RKO (cell line): Measurements from ENCODE around the gene WDR5B.
"Not testable (repeated sequence)": the region's sequence is repeated elsewhere in the genome, so short reads cannot be mapped to it uniquely, and the experiment has no call there.

ENCODE experiments used
- DNase-seq: peaks from one replicate; pipeline ENCODE4 v3.0.0-alpha.2; 2016; ENCODE audit warnings: low spot score

The WDR5B gene

DNA sequence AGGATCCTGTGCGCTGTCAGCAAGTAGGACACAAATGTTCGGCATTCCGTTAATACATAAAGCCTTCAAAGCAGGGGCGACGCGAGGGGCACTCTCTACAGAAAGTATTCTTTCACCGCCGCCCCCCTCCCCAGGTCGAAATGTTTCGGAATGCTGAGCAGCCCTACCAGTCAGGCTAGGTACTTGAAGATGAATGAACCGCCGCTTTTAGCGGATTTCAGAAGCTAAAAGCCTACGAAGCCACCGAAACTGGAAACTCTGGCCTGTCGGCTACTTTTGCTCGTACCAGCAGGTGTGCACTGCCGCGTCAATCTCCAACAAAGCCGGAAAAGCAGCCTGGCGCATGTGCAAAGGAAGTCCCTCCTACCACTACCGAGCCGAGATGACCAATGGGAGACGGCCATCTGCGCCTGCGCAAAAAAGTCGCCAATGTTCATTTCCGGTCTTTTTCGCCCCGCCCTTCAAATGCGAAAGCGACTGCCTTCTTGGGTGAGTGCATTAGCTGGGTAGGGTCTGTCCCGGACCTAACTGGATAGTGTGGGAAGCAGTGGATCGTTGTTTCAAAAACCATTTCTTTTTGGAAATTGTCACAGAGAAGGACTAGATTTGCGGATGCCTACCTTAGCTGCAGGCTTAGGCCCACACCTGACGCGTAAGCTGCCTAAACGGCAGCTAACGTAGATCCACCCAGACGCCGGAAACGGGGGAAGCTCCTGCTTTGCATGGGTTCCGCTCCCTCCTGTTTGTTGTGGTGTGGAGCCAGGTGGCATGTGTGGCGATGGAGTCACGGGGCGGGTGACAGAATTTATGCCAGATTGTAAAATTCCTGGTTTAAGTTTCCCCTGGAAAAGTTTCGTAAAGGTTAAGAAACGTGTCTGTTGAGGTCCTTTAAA, at the start of gene WDR5B:
WDR5B (minus strand) TSS at position 301 of the 893 bp plus-strand sequence. CDS start 534 bp downstream, outside the sequence.
- peak; percentile 96 for DNase-seq

DNA sequence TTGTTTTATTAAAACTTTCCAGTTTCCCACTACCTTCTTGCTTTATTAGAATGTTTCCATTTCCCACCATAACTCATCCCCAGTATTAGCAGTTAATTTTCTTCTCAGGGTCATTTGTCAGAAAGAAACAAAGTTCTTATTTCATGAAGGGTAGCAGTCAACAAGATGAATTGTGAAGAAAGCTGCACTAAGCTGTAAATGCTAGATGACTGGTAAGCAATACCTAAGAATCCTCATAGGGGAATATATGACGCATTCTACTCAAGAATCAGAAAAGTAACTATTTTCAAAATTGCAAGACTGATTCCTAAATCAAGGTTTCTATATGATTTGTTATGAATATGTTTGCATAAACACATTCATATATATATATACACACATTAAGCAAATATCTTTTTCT, 48.8 kb upstream of the WDR5B start:
- no peak for DNase-seq

DNA sequence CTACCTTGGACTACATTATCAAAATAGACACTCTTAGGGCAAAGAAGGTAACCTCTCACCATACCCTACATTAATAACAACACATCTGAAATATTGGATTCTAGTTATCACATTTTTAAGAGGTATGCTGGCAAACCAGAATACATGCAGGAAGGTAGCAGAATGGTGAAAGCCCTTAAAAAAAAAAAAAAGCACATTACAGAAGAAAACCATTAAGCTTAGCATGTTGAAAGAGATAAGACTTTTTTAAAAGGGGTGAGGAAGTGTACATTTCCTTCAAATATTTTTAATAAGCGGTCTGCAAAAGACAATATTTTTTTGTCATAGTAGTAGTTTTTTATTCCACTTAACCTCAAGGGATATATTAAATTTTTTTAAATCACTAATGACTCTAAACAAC, 46.5 kb upstream of the WDR5B start:
- no peak for DNase-seq

DNA sequence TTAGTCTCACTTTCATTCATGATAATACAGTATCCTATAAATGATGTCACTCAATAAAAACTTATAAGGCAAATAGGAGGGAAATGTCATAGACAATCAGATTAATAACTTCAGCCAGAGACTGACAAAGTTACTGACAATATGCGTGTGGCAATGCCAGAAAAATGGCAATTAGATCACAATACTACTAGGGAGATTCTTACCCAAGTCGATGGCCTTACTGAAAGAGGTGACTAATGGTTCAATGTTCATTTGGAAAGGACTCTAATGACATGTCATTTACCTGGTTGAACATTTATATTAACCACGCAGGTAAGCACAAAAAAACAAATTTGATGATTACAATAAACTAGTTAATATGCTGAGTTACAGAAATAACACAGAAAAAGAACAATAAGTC, 45.9 kb upstream of the WDR5B start:
- no peak for DNase-seq

DNA sequence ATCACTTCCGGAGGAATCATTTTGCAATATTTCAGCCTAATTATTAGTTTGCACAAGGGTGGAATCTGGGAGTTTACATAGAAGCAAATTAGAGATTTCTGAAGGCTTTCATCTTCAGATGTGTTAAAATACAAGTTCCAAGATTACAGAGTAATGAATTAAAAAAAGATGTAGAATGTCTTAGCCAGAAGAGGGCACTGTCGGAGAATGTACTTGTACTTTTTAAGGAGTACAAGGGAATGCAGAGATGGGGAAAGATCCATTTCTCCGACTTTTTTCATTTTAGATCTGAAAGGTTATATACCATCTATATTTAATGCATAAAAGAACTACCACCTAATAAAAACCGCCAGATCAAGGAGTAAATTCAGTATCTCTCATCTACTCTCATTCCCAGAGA, 43.1 kb upstream of the WDR5B start:
- DNase-seq, result peak; percentile 61

DNA sequence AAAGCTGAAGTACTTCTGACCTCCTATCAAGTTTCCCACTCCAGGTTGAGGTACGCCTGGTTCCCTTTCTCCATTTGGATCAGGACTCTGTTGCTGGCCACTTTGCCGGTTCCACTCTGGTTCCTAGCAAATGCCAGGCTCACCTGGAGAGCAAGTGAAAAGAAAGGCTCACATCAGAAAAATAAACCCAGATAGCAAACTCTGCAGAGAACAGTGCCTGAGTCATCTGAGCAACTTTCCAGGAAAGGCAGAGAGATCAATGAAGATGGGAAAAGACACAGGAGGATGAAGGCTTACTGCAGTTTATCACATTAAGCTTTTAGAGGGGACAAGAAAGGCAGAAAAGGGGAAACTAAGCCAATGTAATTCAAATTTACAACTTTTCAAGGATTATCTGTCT, 41.8 kb upstream of the WDR5B start:
- no peak for DNase-seq

DNA sequence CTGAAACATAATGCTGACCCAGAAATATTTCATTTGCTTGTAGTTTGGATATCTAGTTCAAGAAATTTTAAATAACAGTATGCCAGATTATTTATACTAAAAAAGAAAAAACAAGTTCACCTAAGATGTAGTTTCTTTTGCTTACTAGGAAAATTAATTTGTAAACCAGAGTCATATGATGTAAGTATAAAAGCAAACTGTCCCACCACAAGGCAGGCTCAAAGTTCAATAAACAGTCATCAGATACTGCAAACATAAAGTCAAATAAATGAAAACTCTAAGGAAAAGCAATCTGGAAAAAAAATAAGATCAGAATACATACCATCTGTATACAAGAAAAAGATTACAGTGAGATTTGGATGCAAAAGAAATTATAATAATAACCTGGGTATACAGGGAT, 40.2 kb upstream of the WDR5B start:
- DNase-seq, result no peak

DNA sequence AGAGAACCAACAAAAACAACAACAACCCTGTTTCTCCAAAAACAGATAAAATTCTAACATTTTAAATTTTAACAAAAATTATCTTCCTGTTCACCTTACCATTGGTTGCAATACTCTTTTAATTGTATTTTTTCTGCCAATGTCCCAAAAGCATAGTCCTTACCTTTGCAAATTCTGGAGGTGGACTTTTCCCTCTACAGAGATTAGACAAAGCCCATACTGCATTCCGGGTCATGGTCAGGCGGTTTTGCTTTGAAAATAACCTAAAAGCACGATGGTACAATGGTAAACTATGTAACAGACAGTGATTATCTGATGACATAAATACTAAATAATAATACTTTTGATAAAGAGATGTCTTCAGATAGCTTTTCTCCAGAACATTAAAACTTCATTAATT, 35.5 kb upstream of the WDR5B start:
- DNase-seq, result no peak

DNA sequence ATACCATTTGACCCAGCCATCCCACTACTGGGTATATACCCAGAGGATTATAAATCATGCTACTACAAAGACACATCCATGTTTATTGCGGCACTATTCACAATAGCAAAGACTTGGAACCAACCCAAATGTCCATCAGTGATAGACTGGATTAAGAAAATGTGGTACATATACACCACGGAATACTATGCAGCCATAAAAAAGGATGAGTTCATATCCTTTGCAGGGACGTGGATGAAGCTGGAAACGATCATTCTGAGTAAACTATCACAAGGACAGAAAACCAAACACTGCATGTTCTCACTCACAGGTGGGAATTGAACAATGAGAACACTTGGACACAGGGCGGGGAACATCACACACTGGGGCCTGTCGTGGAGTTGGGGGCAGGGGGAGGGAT, 32.4 kb upstream of the WDR5B start:
- DNase-seq, result not testable (repeated sequence)

DNA sequence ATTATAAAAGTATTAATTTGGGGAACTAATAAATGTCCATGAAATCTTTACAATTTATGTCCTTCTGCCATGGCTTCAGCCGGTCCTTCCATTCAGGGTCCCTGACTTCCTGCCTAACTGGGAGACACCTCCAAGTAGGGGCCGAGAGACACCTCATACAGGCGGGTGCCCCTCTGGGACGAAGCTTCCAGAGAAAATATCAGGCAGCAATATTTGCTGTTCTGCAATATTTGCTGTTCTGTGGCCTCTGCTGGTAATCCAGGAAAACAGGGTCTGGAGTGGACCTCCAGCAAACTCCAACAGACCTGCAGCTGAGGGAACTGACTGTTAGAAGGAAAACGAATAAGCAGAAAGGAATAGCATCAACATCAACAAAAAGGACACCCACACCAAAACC, 28.6 kb upstream of the WDR5B start:
- DNase-seq, result not testable (repeated sequence)

DNA sequence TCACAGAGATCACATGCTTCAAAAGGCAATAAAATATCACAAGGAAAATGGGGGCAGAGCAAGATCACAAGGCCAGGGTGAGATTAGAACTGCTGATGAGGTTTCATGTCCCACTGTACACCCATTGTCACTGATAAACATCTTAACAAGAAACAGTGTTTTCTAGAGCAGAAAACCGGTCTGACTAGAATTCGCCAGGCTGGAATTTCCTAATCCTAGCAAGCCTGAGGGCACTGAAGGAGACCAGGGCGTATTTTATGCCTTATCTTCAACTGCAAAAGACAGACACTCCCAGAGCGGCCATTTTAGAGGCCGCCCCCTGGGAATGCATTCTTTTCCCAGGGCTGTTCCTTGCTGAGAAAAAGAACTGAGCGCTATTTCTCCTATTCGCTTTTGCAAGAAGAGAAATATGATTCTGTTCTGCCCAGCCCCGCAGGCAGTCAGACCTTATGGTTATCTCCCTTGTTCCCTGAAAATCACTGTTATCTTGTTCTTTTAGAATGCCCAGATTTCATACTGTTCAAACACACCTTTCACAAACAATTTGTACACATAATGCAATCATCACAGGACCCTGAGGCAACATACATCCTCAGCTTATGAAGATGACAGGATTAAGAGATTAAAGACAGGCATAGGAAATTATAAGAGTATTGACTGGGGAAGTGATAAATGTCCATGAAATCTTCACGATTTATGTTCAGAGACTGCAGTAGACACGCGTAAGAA, 28.1 kb upstream of the WDR5B start:
- DNase-seq, result not testable (repeated sequence)

DNA sequence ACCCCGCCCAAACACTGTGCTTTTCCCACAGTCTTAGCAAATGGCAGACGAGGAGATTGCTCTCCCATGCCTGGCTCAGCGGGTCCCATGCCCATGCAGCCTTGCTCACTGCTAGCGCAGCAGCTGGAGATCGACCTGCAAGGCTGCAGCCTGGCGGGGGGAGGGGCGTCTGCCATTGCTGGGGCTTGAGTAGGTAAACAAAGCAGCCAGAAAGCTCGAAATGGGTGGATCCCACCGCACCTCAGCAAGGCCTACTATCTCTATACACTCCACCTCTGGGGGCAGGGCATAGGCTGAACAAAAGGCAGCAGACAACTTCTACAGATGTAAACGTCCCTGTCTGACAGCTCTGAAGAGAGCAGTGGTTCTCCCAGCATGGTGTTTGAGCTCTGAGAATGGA, 27.2 kb upstream of the WDR5B start:
- DNase-seq, result no peak

DNA sequence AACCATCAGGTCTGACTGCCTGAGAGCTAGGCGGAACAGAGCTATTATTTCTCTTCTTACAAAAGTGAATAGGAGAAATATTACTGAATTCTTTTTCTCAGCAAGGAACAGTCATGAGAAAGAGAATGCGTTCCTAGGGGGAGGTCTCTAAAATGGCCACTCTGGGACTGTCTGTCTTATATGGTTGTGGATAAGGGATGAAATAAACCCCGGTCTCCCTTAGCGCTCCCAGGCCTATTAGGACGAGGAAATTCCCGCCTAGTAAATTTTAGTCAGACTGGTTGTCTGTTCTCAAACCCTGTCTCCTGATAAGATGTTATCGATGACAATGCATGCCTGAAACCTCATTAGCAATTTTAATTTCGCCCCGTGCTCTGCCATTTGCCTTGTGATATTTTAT, 20.1 kb upstream of the WDR5B start:
- no peak for DNase-seq

DNA sequence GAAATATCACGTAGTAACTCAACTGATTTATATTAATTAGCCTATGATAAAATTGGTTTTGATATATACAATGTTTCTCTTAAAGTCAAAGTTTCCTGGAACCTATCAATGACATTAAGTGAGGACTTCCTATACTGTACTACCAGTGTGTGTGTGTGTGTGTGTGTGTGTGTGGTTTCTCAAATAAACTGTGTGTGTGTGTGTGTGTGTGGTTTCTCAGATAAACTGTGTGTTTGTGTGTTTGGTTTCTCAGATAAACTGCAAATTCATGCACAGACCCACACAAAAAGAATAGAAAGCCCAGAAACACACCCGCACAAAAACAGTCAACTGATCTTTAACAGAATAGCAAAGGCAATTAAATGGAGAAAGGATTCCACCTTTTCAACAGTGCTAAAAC, 14.5 kb upstream of the WDR5B start:
- no peak for DNase-seq

DNA sequence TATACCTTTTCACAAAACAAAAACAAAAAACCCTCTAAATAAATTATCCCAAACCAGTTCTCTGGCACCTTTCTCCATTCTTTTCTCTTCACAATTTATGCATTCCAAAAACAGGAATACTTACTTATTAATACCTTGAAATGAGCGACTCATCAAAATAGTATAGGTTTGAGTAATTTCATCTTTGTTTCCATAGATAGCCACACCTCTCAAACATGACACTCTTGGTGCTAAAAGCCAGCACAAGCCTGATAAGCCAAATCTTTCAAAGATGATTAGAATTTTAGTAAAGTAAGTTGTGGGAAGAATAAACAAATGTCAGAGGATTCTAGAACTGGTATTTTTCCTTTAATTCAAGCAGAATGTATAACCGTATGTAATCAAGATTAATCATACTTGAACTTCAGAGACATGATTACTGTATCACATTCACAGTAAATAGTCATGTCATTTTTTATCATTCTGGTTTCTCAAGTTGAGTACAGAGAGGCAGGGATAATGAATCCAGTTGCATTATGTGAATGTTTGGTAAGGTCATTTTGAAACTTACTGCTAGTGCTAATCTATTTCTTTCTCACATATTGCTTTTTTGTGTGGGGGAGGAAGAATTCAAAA, 12.1 kb upstream of the WDR5B start:
- peak; percentile 34 for DNase-seq

DNA sequence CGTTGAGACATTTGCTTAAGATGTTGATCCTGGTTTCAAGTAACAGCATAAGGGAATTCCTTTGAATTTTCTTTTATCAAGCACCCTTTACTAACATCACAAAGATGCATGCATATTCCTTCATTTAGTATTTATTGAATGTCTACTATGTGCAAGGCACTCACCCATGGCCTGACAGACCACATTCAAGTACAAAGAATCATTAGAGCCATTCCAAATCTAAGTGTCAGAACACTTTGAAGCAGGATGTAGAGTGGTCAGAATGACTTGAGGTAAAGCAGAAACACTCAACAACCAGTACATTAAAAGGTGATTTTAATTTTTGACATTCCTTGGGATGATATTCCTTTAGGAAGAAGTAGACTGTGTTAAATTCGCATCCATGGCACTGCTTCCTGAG, 6.0 kb upstream of the WDR5B start:
- no peak for DNase-seq

DNA sequence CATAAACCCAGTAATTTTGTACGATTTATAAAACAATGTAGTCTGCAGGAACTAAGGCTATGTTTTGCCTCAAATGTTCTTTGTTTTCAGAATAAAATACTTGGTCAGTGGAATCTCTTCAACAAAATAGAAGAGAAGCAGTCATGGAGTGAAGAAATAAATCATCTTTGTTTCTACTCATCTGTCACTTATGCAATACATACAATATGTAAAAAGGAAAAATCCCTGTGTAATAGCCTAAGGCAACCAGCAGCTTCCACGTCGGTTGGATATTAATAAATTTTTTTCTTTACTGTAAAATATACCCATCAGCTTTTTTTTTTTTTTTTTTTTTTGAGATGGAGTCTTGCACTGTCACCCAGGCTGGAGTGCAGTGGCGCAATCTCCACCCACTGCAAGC, 5.2 kb upstream of the WDR5B start:
- no peak for DNase-seq

DNA sequence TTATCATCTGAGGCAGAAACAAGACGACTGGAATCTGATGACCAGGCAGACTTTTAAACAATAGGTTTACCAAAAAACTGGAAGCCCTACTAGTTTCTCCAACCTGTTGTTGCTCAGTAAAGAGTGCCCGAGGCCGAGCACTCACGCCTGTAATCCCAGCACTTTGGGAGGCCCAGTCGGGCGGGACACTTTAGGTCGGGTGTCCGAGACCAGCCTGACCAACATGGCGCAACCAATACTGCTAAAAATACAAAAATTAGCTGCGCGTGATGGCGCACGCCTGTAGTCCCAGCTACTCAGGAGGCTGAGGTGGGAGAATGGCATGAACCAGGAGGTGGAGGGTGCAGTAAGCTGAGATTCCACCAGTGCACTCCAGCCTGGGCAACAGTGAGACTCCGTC, 1.1 kb upstream of the WDR5B start:
- DNase-seq, result peak; percentile 39

DNA sequence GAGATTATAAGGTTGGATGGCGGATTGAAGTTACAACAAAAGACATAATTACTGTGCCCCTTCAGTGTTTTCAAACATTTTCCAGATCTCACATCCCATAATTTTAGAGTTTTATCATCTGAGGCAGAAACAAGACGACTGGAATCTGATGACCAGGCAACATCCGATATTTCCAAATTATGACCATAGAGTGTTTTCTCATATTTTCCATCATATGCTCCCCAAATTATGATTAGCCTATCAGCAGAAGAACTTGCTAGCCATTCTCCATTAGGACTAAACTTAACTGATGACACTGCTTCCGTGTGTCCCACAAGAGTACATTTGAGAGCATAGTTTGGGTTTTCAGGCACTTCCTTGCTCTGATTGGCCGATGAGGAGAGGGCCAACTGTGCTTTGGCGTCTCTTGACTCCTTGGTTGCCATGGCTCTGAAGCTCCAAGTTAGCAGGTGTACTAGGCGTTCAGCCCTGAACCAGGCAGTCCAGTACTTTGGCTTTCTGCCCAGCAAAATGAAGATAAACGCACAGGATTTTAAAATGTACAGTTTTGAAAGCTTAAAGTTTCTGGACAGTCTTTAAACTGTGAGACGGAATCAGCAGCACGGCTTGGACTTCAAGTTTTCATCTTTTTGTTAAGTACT, 638 bp downstream of the WDR5B start:
- peak; percentile 86 for DNase-seq

DNA sequence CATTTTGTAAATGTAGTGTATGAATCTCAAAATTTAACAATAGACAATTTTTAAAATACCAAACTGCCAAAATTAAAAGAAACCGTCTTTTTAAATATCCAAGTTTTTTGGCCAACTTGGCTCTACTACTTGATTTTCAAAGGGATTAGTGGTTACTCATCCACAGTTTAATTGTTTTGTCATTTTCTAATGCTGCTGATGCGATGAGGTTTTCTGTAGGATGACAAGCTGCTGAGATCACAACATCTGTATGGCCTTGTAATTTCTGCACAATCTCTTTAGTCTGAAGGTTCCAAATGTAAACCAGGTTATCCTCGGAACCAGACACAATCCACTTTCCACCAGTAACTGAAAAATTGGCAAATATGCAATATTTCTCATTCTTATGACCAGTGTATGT, 1.5 kb downstream of the WDR5B start:
- DNase-seq, result peak; percentile 52

DNA sequence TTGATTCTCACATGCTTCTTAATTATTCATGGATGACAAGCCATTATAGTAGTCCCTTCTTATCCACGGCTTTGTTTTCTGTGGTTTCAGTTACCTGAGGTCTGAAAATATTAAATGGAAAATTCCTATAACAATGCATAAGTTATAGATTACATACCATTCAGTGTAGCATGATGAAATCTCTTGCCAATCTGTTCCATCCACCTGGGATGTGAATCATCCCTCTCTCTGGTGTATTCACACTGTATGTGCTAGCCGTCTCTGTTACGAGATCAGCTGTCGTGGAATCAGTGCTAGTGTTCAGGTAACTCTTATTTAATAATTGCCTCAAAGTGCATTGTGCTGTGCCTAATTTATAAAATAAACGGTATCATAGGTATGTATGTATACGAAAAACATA, 5.2 kb downstream of the WDR5B start:
- no peak for DNase-seq

DNA sequence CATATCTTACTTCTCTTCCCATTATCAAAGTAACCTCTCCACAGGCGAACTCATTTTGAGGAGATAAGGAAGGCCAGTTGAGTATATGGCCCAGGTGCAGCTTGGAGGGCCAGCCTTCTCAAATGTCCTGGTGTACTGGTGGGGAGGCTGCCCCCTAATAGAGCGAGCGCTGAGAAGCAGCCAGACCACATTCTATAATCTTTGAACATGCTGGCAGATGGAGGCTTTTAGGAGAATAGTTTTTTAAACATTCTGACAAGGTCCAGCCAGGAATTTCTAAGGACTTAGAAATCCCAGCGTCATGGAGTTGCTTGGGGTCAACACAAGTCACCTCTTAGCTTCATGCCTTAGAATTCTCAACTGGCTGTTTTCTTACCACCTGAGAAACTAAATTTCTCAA, 5.8 kb downstream of the WDR5B start:
- DNase-seq, result no peak

DNA sequence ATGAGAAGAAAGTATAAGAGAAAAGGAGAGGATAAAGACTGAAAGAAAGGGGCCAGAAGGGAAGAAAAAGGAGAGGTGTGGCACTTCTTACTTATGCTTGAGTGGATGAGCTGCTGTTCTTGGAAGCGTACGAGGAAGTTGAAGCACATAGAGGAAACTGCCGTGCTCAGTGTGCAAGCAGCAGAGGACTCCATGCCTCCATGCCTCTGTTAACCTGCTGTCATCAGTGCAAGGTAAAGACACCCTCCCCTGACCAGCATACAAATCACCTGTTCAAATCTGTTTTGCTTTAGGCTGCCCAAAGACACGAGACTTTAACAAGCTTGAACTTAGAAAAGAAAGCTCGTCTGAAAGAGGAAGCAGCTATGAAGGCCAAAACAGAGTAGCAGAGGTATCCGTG, 6.4 kb downstream of the WDR5B start:
- no peak for DNase-seq
